Pulmonary artery endothelial cell (primary cell): ENCODE results near the gene ZNF749. TPM values are rescaled to one million over a fixed set of nuclear protein-coding genes. Genes with fewer than 3 reads are reported as not detected.
A peak's percentile ranks its signal among the peaks of the same experiment; 100 is the strongest.
"Not testable (repeated sequence)": the region's sequence is repeated elsewhere in the genome, so short reads cannot be mapped to it uniquely, and the experiment has no call there.

Experiments used
- DNase-seq: peaks from one replicate; pipeline ENCODE4 v3.0.0-alpha.2; 2011; ENCODE audit warnings: low read depth, low spot score
- total RNA-seq: library from RNA; depleted of rRNA; stranded (reverse); fragments of >200 nt; gene quantifications from 2 replicates; pipeline ENCODE4 v1.2.3, GENCODE V29; 2014

The ZNF749 gene
- total RNA-seq, 1 donor from 2014 or later: 12.2 TPM

- no peak for DNase-seq
These were observed 30.7 kb downstream of the ZNF749 start for GRCh38 chr19:57465680-57466381.

DNA sequence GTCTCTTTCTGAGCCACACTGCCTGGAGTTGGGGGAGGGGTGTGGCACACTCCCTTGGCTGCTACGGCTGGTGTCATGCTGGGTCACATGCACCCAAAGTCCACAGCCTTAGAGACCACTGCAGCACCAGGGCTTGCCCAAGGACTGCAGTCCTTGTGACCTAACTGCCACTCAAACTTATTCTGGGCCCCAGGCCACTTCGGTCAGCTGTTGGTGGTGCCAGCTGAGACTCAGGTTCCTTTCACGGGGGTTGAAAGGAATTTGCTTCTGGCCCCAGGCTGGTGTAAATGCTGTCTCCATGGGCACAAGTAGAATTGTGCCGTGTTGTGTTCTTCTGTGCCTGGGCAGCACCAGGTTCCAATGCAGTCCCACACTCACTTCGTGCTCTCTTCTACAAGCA is 31.4 kb downstream of the ZNF749 start:
- no peak for DNase-seq

DNA sequence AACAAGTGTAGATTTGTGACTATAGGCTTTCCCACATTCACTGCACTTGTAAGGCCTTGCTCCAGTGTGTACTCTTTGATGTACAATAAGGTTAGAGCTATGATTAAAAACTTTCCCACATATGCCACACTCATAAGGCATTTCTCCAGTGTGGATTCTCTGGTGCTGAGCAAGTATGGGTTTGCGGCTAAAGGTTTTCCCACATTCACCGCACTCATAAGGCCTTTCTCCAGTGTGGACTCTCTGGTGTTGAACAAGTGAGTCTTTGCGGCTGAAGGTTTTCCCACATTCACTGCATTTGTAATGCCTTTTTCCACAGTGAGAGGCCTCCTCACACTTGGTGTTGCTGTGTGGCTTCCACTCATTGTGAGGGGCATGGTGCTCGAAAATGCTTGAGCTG is 38.5 kb downstream of the ZNF749 start:
- no peak for DNase-seq

GRCh38 chr19:57477191-57478008 is 42.3 kb downstream of the ZNF749 start, which contains the start of gene ZNF772:
TSS of gene ZNF772 (minus strand) at chr19:57477566. CDS start at chr19:57477309, 257 bp downstream.
- peak; percentile 83 for DNase-seq

GRCh38 chr19:57487477-57488298 is 52.6 kb downstream of the ZNF749 start, which contains the start of gene ZNF419:
TSS of gene ZNF419 (plus strand) at chr19:57487750. CDS start at chr19:57487951, 201 bp downstream.
- DNase-seq: peak; percentile 47

- DNase-seq: not testable (repeated sequence)
These were observed 53.1 kb downstream of the ZNF749 start for GRCh38 chr19:57488299-57488644.

Other genes starting within 250 kb of the ZNF749 start
- gene ZNF264, start 243.8 kb upstream of the ZNF749 start, total RNA-seq: 24.9 and 38.9 TPM in 2 replicates
- 0.42 and 0.86 TPM in 2 replicates for gene AURKC, start 204.3 kb upstream of the ZNF749 start, total RNA-seq
- 20.8 and 30.2 TPM in 2 replicates for gene ZNF805, start 194.7 kb upstream of the ZNF749 start, total RNA-seq
- 49.6 and 66.0 TPM in 2 replicates for gene ZNF460, start 154.8 kb upstream of the ZNF749 start, total RNA-seq
- gene ZNF543, start 114.9 kb upstream of the ZNF749 start, total RNA-seq: 9.6 and 10.7 TPM in 2 replicates
- gene ZNF304, start 84.1 kb upstream of the ZNF749 start, total RNA-seq: 9.5 and 11.0 TPM in 2 replicates
- gene TRAPPC2B, start 71.8 kb upstream of the ZNF749 start, total RNA-seq: 8.8 and 10.2 TPM in 2 replicates
- gene ZNF547, start 71.8 kb upstream of the ZNF749 start, total RNA-seq: 2.0 and 2.9 TPM in 2 replicates
- gene ZNF548, start 45.5 kb upstream of the ZNF749 start, total RNA-seq: 14.2 and 16.6 TPM in 2 replicates
- gene ZNF17, start 24.2 kb upstream of the ZNF749 start, total RNA-seq: 10.0 and 10.1 TPM in 2 replicates
- gene VN1R1, start 21.8 kb downstream of the ZNF749 start, total RNA-seq: 0.20 and 0.35 TPM in 2 replicates
- gene ZNF772, start 42.2 kb downstream of the ZNF749 start, total RNA-seq: 14.1 and 25.7 TPM in 2 replicates
- gene ZNF419, start 52.4 kb downstream of the ZNF749 start, total RNA-seq: 8.6 and 13.6 TPM in 2 replicates
- 10.2 and 10.6 TPM in 2 replicates for gene ZNF773, start 64.6 kb downstream of the ZNF749 start, total RNA-seq
- 4.2 and 5.6 TPM in 2 replicates for gene ZNF549, start 92.0 kb downstream of the ZNF749 start, total RNA-seq
- gene ZNF550, start 124.5 kb downstream of the ZNF749 start, total RNA-seq: 5.3 and 6.3 TPM in 2 replicates
- 4.4 and 5.4 TPM in 2 replicates for gene ZNF416, start 143.6 kb downstream of the ZNF749 start, total RNA-seq
- 2.8 and 6.5 TPM in 2 replicates for gene ZIK1, start 148.8 kb downstream of the ZNF749 start, total RNA-seq
- 5.0 and 5.7 TPM in 2 replicates for gene ZNF530, start 164.6 kb downstream of the ZNF749 start, total RNA-seq
- gene ZNF134, start 178.9 kb downstream of the ZNF749 start, total RNA-seq: 15.4 and 19.0 TPM in 2 replicates
- 7.1 and 13.5 TPM in 2 replicates for gene ZNF211, start 197.8 kb downstream of the ZNF749 start, total RNA-seq
- gene ZSCAN4, start 233.6 kb downstream of the ZNF749 start, total RNA-seq: not detected in 2 replicates
- 8.7 and 9.8 TPM in 2 replicates for gene ZNF551, start 246.7 kb downstream of the ZNF749 start, total RNA-seq